Endodermal cell (in vitro differentiated cells): ENCODE data around the gene CCL2. TPM values are rescaled to one million over a fixed set of nuclear protein-coding genes. Genes with fewer than 3 reads are reported as not detected.
A peak's percentile ranks its signal among the peaks of the same experiment; 100 is the strongest.

Source experiments
- DNase-seq: peaks from one replicate; pipeline ENCODE4 v3.0.0-alpha.2; 2017
- H3K27ac ChIP-seq: 2 replicates; pipeline ENCODE4 v1.5.1; 2013; ENCODE audit warnings: mild to moderate bottlenecking, low read depth, low read length, moderate library complexity
- H3K27me3 ChIP-seq: 2 replicates; pipeline ENCODE4 v1.6.1; 2013; ENCODE audit warnings: mild to moderate bottlenecking, low read length, moderate library complexity; ENCODE audit not compliant: insufficient read depth, control insufficient read depth, poor library complexity, severe bottlenecking
- H3K36me3 ChIP-seq: 2 replicates; pipeline ENCODE4 v1.7.0; 2013; ENCODE audit warnings: mild to moderate bottlenecking, low read length, moderate library complexity; ENCODE audit not compliant: control insufficient read depth, insufficient read depth
- H3K4me1 ChIP-seq: one replicate; pipeline ENCODE4 v1.7.0; 2013; ENCODE audit warnings: low read length; ENCODE audit not compliant: control insufficient read depth, insufficient read depth
- H3K4me3 ChIP-seq: 2 replicates; pipeline ENCODE4 v1.5.1; 2013; ENCODE audit warnings: mild to moderate bottlenecking, low read length, moderate library complexity
- H3K9ac ChIP-seq: 2 replicates; pipeline ENCODE4 v1.6.1; 2013; ENCODE audit warnings: mild to moderate bottlenecking, low read length, moderate library complexity; ENCODE audit not compliant: poor library complexity, severe bottlenecking; ENCODE audit errors: extremely low read depth
- H3K9me3 ChIP-seq: 2 replicates; pipeline ENCODE4 v1.6.1; 2013; ENCODE audit warnings: mild to moderate bottlenecking, low read length, moderate library complexity; ENCODE audit not compliant: control insufficient read depth
- H3K27ac Mint-ChIP-seq: 2 replicates; pipeline ENCODE4 v1.8.0; 2020; ENCODE audit warnings: mixed read lengths
- H3K27me3 Mint-ChIP-seq: 2 replicates; pipeline ENCODE4 v1.8.0; 2021; ENCODE audit warnings: mild to moderate bottlenecking, mixed read lengths; ENCODE audit not compliant: insufficient read depth
- H3K36me3 Mint-ChIP-seq: 2 replicates; pipeline ENCODE4 v1.8.0; 2020; ENCODE audit warnings: low read depth, mixed read lengths
- H3K4me1 Mint-ChIP-seq: 2 replicates; pipeline ENCODE4 v1.8.0; 2020; ENCODE audit warnings: mixed read lengths
- H3K4me3 Mint-ChIP-seq: 2 replicates; pipeline ENCODE4 v1.8.0; 2020; ENCODE audit warnings: mild to moderate bottlenecking, moderate library complexity, mixed read lengths
- H3K9me3 Mint-ChIP-seq: 2 replicates; pipeline ENCODE4 v1.8.0; 2020; ENCODE audit warnings: mild to moderate bottlenecking, mixed read lengths
- WGBS, 2 experiments: methylation state at CpG; one replicate each; pipeline versions ENCODE4 v1.1.5 to v1.1.7; 2013; ENCODE audit warnings: missing lambda C conversion rate in 2 of 2, mixed read lengths in 1 of 2; ENCODE audit not compliant: insufficient coverage in 1 of 2, insufficient read length in 1 of 2; 5-methylcytosine and 5-hydroxymethylcytosine counted together
- total RNA-seq, 2 donors: library from RNA; stranded (reverse); fragmentation: NEBNext Ultra II Directional in 1 of 2; extraction: Animal tissue kit (Norgen Biotek cat#: 25700) in 1 of 2; gene quantifications; 2 replicates in 1 of 2; 3 replicates in 1 of 2; pipeline ENCODE4 v1.2.1, GENCODE V29; 2021
- TF ChIP-seq, protein P1 (sequence below): fragments of 200-600 bp; sonication (generic); conservative IDR thresholded peaks from 2 replicates; pipeline ENCODE4 v1.5.0; 2021; ENCODE audit warnings: antibody characterized with exemption, mild to moderate bottlenecking

The CCL2 gene
- total RNA-seq, 2 donors from 2014 or later: 23.8 to 61.4 TPM

DNA sequence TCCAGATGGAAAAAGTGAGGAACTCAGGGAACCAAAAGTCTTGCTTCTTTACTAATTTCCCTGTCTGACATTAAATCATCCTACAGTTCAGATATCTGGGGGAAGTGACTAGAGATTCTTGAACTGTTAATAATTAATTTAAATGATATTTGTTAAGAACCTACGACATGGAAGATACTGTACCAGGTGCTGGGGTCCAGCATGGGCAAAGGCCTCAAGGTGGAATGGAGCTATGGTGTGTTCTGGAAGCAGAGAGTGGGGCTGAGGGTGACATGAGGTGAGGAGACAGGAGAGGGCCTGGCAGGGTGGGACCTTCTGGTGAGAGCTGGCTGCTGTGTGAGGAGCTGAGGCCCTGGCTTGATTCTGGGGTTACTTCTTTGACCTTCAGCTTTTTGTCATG, 6.0 kb upstream of the CCL2 start:
- H3K9me3 ChIP-seq: no peaks in the 10 kb centered on the region
- no peaks in the 10 kb centered on the region for H3K9me3 Mint-ChIP-seq
- H3K27me3 ChIP-seq: no peaks in the 10 kb centered on the region
- 88 to 100% methylated on average over 1 of the region's 1 CpG for WGBS, 2 experiments
- no peak overlapping the region for H3K9ac ChIP-seq
- H3K36me3 Mint-ChIP-seq: no peaks in the 10 kb centered on the region
- H3K36me3 ChIP-seq: no peaks in the 10 kb centered on the region
- TF ChIP-seq, protein P1, sequence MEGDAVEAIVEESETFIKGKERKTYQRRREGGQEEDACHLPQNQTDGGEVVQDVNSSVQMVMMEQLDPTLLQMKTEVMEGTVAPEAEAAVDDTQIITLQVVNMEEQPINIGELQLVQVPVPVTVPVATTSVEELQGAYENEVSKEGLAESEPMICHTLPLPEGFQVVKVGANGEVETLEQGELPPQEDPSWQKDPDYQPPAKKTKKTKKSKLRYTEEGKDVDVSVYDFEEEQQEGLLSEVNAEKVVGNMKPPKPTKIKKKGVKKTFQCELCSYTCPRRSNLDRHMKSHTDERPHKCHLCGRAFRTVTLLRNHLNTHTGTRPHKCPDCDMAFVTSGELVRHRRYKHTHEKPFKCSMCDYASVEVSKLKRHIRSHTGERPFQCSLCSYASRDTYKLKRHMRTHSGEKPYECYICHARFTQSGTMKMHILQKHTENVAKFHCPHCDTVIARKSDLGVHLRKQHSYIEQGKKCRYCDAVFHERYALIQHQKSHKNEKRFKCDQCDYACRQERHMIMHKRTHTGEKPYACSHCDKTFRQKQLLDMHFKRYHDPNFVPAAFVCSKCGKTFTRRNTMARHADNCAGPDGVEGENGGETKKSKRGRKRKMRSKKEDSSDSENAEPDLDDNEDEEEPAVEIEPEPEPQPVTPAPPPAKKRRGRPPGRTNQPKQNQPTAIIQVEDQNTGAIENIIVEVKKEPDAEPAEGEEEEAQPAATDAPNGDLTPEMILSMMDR: no peak
- no peak overlapping the region for H3K27ac ChIP-seq
- H3K4me3 ChIP-seq: no peak overlapping the region
- H3K27me3 Mint-ChIP-seq: peaks cover 2% of the 10 kb centered on the region
- H3K4me3 Mint-ChIP-seq: no peak overlapping the region
- no peak overlapping the region for H3K27ac Mint-ChIP-seq
- H3K4me1 Mint-ChIP-seq: peaks cover 37% of the 10 kb centered on the region
- H3K4me1 ChIP-seq: peaks cover 22% of the 10 kb centered on the region
- no peak for DNase-seq

DNA sequence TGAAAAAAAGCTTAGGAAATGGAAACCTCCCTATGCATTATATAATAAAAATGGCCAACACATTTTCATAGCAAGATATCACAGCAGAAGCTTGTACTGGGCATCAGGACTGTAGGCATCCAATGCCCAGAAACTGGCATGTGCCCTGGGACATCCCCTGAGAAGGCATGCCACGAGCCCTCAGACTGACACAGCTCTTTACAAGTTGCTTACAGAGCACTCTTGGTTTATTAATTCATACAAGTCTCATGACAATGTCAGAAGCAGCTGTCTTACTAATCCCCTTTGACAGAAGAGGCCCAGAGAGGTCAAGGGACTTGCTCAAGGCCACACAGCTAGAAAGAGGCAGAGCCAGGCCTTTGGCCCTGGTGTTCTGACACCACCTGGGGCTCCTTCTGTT, 5.6 kb upstream of the CCL2 start:
- DNase-seq: no peak
- H3K4me3 ChIP-seq: no peak overlapping the region
- no peaks in the 10 kb centered on the region for H3K9me3 Mint-ChIP-seq
- no peaks in the 10 kb centered on the region for H3K36me3 Mint-ChIP-seq
- no peaks in the 10 kb centered on the region for H3K27me3 ChIP-seq
- TF ChIP-seq, protein P1: no peak
- peaks cover 41% of the 10 kb centered on the region for H3K4me1 Mint-ChIP-seq
- no peaks in the 10 kb centered on the region for H3K36me3 ChIP-seq
- H3K27ac Mint-ChIP-seq: no peak overlapping the region
- H3K9ac ChIP-seq: no peak overlapping the region
- peaks cover 2% of the 10 kb centered on the region for H3K27me3 Mint-ChIP-seq
- peaks cover 26% of the 10 kb centered on the region for H3K4me1 ChIP-seq
- H3K27ac ChIP-seq: no peak overlapping the region
- no peaks in the 10 kb centered on the region for H3K9me3 ChIP-seq
- 100% methylated on average over 1 of the region's 1 CpG for WGBS, 2 experiments
- H3K4me3 Mint-ChIP-seq: no peak overlapping the region

DNA sequence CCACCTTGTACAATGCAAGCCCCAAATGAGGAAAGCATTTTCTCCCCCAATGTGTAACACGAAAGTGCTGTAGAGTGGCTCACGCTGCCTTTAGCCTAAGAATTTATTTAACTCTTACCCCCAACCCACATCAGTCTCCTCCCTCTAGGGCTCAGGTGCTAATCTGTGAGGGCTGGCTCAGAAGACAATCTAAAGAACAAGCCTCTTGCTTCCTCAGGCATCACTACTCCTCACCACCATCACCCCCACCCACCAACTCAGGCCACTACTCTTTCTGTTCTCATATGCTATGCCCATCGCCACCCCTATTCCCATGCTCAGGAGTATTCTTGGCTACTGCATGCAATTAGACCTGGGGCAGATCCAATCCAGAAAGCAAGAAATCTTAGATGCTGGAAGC, 3.9 kb upstream of the CCL2 start:
- peaks cover 31% of the 10 kb centered on the region for H3K4me1 ChIP-seq
- TF ChIP-seq, protein P1: no peak
- peak overlapping the region; percentile 76 for H3K4me3 ChIP-seq
- H3K4me3 Mint-ChIP-seq: peak overlapping the region; percentile 23
- H3K9me3 ChIP-seq: no peaks in the 10 kb centered on the region
- peaks cover 50% of the 10 kb centered on the region for H3K4me1 Mint-ChIP-seq
- H3K9ac ChIP-seq: no peak overlapping the region
- peaks cover 9% of the 10 kb centered on the region for H3K36me3 ChIP-seq
- H3K27me3 ChIP-seq: no peaks in the 10 kb centered on the region
- peaks cover 3% of the 10 kb centered on the region for H3K36me3 Mint-ChIP-seq
- peak; percentile 72 for DNase-seq
- peaks cover 2% of the 10 kb centered on the region for H3K27me3 Mint-ChIP-seq
- WGBS, 2 experiments: 40 to 49% methylated on average over 1 to 3 of the region's 3 CpGs
- H3K27ac ChIP-seq: no peak overlapping the region
- H3K9me3 Mint-ChIP-seq: no peaks in the 10 kb centered on the region
- peak overlapping the region; percentile 23 for H3K27ac Mint-ChIP-seq
